HL-60 (cell line): ENCODE results near the gene NUB1.

Experiments used
- POLR2AphosphoS5 ChIP-seq: IDR thresholded peaks from 2 replicates; pipeline ENCODE4 v1.6.1; 2012; ENCODE audit warnings: low read depth
- TF ChIP-seq, protein P1 (sequence below): IDR thresholded peaks from one replicate; pipeline ENCODE4 v1.5.1; 2011; ENCODE audit warnings: low read length, control low read depth, inconsistent platforms; ENCODE audit not compliant: insufficient read depth
- TF ChIP-seq, protein P2 (sequence below): IDR thresholded peaks from 2 replicates; pipeline ENCODE4 v1.6.1; 2012; ENCODE audit warnings: low read depth; ENCODE audit not compliant: insufficient replicate concordance

DNA sequence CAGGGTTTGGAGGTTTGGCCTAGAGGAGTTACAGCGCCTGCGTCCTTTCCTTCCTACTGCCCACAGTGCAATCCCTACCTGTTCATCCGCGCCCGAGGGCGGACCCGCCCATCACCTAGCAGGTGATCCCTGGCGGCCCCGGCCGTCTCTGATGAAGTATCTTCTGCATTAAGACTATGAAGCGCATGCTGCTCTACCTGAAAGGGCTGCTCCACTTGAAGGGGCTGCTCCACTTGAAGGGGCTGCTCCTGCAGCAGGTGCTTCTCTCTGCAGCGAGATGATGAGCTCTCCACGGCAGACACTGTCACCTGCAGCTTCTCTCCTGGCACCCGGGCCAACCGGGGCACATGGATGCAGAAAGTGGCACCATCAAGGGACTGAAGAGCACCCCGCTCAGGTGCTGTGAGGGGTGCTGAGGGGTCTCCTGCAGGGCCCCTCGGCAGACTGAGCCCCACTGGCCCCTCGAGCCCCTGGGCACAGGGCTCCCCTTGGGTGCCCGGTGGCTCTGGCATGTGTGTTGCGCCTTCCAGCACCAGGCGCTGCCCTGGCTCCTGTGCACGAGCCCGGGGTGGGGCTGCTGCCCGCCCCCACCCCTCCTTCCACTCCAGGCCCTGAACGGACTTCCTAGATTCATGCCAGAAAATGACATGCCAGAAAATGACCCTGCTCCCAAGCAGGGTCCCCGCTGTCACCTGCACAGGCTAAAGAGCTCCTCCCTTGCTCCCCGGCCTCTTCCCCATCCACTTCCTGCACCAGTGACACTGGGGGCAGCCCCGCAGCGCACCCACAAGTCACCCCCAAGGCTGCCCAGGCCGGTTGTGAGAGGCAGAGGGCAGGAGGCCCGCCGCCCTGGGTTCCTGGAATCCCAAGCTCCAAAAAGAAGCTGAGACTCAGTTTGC lies 38.8 kb downstream of the NUB1 start:
- TF ChIP-seq, protein P1, sequence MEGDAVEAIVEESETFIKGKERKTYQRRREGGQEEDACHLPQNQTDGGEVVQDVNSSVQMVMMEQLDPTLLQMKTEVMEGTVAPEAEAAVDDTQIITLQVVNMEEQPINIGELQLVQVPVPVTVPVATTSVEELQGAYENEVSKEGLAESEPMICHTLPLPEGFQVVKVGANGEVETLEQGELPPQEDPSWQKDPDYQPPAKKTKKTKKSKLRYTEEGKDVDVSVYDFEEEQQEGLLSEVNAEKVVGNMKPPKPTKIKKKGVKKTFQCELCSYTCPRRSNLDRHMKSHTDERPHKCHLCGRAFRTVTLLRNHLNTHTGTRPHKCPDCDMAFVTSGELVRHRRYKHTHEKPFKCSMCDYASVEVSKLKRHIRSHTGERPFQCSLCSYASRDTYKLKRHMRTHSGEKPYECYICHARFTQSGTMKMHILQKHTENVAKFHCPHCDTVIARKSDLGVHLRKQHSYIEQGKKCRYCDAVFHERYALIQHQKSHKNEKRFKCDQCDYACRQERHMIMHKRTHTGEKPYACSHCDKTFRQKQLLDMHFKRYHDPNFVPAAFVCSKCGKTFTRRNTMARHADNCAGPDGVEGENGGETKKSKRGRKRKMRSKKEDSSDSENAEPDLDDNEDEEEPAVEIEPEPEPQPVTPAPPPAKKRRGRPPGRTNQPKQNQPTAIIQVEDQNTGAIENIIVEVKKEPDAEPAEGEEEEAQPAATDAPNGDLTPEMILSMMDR: no peak
- TF ChIP-seq, protein P2, sequence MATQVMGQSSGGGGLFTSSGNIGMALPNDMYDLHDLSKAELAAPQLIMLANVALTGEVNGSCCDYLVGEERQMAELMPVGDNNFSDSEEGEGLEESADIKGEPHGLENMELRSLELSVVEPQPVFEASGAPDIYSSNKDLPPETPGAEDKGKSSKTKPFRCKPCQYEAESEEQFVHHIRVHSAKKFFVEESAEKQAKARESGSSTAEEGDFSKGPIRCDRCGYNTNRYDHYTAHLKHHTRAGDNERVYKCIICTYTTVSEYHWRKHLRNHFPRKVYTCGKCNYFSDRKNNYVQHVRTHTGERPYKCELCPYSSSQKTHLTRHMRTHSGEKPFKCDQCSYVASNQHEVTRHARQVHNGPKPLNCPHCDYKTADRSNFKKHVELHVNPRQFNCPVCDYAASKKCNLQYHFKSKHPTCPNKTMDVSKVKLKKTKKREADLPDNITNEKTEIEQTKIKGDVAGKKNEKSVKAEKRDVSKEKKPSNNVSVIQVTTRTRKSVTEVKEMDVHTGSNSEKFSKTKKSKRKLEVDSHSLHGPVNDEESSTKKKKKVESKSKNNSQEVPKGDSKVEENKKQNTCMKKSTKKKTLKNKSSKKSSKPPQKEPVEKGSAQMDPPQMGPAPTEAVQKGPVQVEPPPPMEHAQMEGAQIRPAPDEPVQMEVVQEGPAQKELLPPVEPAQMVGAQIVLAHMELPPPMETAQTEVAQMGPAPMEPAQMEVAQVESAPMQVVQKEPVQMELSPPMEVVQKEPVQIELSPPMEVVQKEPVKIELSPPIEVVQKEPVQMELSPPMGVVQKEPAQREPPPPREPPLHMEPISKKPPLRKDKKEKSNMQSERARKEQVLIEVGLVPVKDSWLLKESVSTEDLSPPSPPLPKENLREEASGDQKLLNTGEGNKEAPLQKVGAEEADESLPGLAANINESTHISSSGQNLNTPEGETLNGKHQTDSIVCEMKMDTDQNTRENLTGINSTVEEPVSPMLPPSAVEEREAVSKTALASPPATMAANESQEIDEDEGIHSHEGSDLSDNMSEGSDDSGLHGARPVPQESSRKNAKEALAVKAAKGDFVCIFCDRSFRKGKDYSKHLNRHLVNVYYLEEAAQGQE: no peak
- no peak for TF ChIP-seq POLR2AphosphoS5
